CD4-positive, alpha-beta T cell treated with Interleukin-4 for 4 hours (primary cell): Measurements from ENCODE around the gene CUBN.
A peak's percentile ranks its signal among the peaks of the same experiment; 100 is the strongest.

ENCODE experiments used
- DNase-seq: peaks from one replicate; pipeline ENCODE4 v3.0.0-alpha.2; 2020

Gene CUBN

GRCh38 chr10:16944402-16944801 lies 185.2 kb downstream of the CUBN start:
- DNase-seq, result no peak

- DNase-seq, result no peak
Observed at GRCh38 chr10:16943295-16944285, 186.0 kb downstream of the CUBN start.

- no peak for DNase-seq
Observed at GRCh38 chr10:16942381-16943078, 187.1 kb downstream of the CUBN start.

GRCh38 chr10:16941870-16942269 lies 187.7 kb downstream of the CUBN start:
- DNase-seq, result no peak

GRCh38 chr10:16941067-16941466 lies 188.5 kb downstream of the CUBN start:
- no peak for DNase-seq

- DNase-seq, result no peak
Observed at GRCh38 chr10:16938952-16939351, 190.7 kb downstream of the CUBN start.

- DNase-seq, result no peak
Observed at GRCh38 chr10:16934461-16934860, 195.2 kb downstream of the CUBN start.

- no peak for DNase-seq
Observed at GRCh38 chr10:16933783-16934182, 195.8 kb downstream of the CUBN start.

- DNase-seq, result no peak
Observed at GRCh38 chr10:16931930-16932329, 197.7 kb downstream of the CUBN start.

GRCh38 chr10:16930540-16930939 lies 199.1 kb downstream of the CUBN start:
- DNase-seq, result no peak

- DNase-seq, result no peak
Observed at GRCh38 chr10:16929069-16929468, 200.5 kb downstream of the CUBN start.

GRCh38 chr10:16927546-16927945 lies 202.1 kb downstream of the CUBN start:
- no peak for DNase-seq

- DNase-seq, result no peak
Observed at GRCh38 chr10:16923726-16924125, 205.9 kb downstream of the CUBN start.

GRCh38 chr10:16923309-16923708 lies 206.3 kb downstream of the CUBN start:
- no peak for DNase-seq

GRCh38 chr10:16919121-16919982 lies 210.3 kb downstream of the CUBN start:
- no peak for DNase-seq

GRCh38 chr10:16916496-16916895 lies 213.1 kb downstream of the CUBN start:
- DNase-seq, result no peak

- DNase-seq, result peak; percentile 6
Observed at GRCh38 chr10:16915300-16915699, 214.3 kb downstream of the CUBN start.

GRCh38 chr10:16913266-16913665 lies 216.3 kb downstream of the CUBN start:
- DNase-seq, result no peak

- DNase-seq, result no peak
Observed at GRCh38 chr10:16910793-16911164, 218.8 kb downstream of the CUBN start.

- no peak for DNase-seq
Observed at GRCh38 chr10:16909961-16910792, 219.4 kb downstream of the CUBN start.

- no peak for DNase-seq
Observed at GRCh38 chr10:16909271-16909767, 220.3 kb downstream of the CUBN start.

GRCh38 chr10:16907687-16908086 lies 221.9 kb downstream of the CUBN start:
- DNase-seq, result no peak
